ENCODE measurements around the gene ANAPC1.

ANAPC1 gene

DNA sequence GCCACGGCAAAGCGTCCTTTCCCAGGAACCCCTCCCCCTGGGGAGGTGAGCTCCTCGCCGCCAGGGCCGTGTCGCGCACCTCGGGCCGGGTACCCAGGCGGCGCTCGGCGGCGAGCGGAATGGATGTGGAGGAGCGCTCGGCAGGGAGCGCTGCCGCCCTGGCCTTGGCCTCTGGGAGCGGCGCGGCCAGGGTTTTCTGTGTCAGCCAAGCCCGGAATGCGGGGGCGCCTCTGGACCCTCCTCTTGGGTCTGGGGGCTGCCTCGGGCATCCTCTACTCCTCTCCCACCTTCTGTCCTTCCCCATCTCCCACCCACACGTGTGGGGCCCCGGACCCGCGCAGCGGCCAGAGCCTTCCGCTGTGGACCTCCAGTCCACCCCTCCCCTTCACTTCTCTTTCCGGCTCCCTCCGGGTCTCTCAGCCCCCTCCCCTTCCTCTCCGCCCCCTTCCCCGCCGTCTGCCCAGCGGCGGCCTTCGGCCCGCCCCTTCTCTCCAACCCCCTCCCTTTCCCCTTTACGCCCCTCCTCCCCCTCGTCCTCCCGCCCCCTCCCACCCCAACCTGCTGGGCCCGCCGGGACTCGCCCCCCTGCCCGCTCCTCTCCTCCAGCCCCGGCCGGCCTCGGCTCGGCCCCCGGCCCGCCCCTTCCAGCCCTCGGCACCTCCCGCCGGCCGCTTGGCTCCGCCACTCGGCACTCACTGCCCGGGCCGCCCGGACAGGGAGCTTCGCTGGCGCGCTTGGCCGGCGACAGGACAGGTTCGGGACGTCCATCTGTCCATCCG, 14.1 kb upstream of the ANAPC1 start, which contains the start of gene MERTK (continued):
- TF ChIP-seq WT1 (tag by site-specific recombination; IDR thresholded peaks at IDR 0.05) (peak; percentile 35; the same call in 1 of the 2 replicates), ZNF202 (tag by site-specific recombination; IDR thresholded peaks at IDR 0.05; ENCODE audit: borderline replicate concordance) (no peak), BCL11B (tag by site-specific recombination; IDR thresholded peaks at IDR 0.05; ENCODE audit: low read depth) (no peak), ZSCAN30 (tag by site-specific recombination; IDR thresholded peaks at IDR 0.05) (0 out of 2 replicates have a peak, but pooled peaks have one; percentile 41), ZNF174 (tag by site-specific recombination; IDR thresholded peaks at IDR 0.05) (no peak), GLIS2 (tag by site-specific recombination; IDR thresholded peaks at IDR 0.05) (peak; percentile 57), ZNF501 (tag by site-specific recombination; IDR thresholded peaks at IDR 0.05) (peak; percentile 50; the same call in 1 of the 2 replicates), ZBTB20 (tag by site-specific recombination; IDR thresholded peaks at IDR 0.05) (peak; percentile 90), ZNF239 (tag by site-specific recombination; IDR thresholded peaks at IDR 0.05) (no peak), ZNF404 (tag by site-specific recombination; IDR thresholded peaks at IDR 0.05) (no peak), ZNF658 (tag by site-specific recombination; IDR thresholded peaks at IDR 0.05) (no peak), ZNF391 (tag by site-specific recombination; IDR thresholded peaks at IDR 0.05; ENCODE audit: borderline replicate concordance, low read depth) (no peak), SP2 (tag by site-specific recombination; IDR thresholded peaks at IDR 0.05) (peak; percentile 77), ZNF707 (tag by site-specific recombination; IDR thresholded peaks at IDR 0.05) (no peak), ZNF623 (tag by site-specific recombination; IDR thresholded peaks at IDR 0.05) (no peak), ZNF426 (tag by site-specific recombination; IDR thresholded peaks at IDR 0.05) (no peak), ZNF510 (tag by site-specific recombination; IDR thresholded peaks at IDR 0.05; ENCODE audit: insufficient replicate concordance) (no peak), ZNF324 (tag by site-specific recombination; IDR thresholded peaks at IDR 0.05) (peak; percentile 41; the same call in 1 of the 2 replicates), OVOL3 (tag by site-specific recombination; IDR thresholded peaks at IDR 0.05) (0 out of 2 replicates have a peak, but pooled peaks have one; percentile 35), ZNF248 (tag by site-specific recombination; IDR thresholded peaks at IDR 0.05) (no peak), ZNF776 (tag by site-specific recombination; IDR thresholded peaks at IDR 0.05; ENCODE audit: borderline replicate concordance) (no peak), ZNF549 (tag by site-specific recombination; IDR thresholded peaks at IDR 0.05) (no peak), ZNF830 (tag by site-specific recombination; IDR thresholded peaks at IDR 0.05; ENCODE audit: low read depth) (no peak), ZNF571 (tag by site-specific recombination; IDR thresholded peaks at IDR 0.05) (no peak), EGR2 (tag by site-specific recombination; IDR thresholded peaks at IDR 0.05; ENCODE audit: low read depth) (peak; percentile 79), ZNF677 (tag by site-specific recombination; IDR thresholded peaks at IDR 0.05) (no peak), ZNF2 (tag by site-specific recombination; IDR thresholded peaks at IDR 0.05) (no peak)
- TF ChIP-seq, protein P1, sequence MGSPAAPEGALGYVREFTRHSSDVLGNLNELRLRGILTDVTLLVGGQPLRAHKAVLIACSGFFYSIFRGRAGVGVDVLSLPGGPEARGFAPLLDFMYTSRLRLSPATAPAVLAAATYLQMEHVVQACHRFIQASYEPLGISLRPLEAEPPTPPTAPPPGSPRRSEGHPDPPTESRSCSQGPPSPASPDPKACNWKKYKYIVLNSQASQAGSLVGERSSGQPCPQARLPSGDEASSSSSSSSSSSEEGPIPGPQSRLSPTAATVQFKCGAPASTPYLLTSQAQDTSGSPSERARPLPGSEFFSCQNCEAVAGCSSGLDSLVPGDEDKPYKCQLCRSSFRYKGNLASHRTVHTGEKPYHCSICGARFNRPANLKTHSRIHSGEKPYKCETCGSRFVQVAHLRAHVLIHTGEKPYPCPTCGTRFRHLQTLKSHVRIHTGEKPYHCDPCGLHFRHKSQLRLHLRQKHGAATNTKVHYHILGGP (tag by site-specific recombination; IDR thresholded peaks at IDR 0.05), result no peak
- TF ChIP-seq, protein P2, sequence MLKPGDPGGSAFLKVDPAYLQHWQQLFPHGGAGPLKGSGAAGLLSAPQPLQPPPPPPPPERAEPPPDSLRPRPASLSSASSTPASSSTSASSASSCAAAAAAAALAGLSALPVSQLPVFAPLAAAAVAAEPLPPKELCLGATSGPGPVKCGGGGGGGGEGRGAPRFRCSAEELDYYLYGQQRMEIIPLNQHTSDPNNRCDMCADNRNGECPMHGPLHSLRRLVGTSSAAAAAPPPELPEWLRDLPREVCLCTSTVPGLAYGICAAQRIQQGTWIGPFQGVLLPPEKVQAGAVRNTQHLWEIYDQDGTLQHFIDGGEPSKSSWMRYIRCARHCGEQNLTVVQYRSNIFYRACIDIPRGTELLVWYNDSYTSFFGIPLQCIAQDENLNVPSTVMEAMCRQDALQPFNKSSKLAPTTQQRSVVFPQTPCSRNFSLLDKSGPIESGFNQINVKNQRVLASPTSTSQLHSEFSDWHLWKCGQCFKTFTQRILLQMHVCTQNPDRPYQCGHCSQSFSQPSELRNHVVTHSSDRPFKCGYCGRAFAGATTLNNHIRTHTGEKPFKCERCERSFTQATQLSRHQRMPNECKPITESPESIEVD (tag by site-specific recombination; IDR thresholded peaks at IDR 0.05), result no peak
- TF ChIP-seq, protein P3, sequence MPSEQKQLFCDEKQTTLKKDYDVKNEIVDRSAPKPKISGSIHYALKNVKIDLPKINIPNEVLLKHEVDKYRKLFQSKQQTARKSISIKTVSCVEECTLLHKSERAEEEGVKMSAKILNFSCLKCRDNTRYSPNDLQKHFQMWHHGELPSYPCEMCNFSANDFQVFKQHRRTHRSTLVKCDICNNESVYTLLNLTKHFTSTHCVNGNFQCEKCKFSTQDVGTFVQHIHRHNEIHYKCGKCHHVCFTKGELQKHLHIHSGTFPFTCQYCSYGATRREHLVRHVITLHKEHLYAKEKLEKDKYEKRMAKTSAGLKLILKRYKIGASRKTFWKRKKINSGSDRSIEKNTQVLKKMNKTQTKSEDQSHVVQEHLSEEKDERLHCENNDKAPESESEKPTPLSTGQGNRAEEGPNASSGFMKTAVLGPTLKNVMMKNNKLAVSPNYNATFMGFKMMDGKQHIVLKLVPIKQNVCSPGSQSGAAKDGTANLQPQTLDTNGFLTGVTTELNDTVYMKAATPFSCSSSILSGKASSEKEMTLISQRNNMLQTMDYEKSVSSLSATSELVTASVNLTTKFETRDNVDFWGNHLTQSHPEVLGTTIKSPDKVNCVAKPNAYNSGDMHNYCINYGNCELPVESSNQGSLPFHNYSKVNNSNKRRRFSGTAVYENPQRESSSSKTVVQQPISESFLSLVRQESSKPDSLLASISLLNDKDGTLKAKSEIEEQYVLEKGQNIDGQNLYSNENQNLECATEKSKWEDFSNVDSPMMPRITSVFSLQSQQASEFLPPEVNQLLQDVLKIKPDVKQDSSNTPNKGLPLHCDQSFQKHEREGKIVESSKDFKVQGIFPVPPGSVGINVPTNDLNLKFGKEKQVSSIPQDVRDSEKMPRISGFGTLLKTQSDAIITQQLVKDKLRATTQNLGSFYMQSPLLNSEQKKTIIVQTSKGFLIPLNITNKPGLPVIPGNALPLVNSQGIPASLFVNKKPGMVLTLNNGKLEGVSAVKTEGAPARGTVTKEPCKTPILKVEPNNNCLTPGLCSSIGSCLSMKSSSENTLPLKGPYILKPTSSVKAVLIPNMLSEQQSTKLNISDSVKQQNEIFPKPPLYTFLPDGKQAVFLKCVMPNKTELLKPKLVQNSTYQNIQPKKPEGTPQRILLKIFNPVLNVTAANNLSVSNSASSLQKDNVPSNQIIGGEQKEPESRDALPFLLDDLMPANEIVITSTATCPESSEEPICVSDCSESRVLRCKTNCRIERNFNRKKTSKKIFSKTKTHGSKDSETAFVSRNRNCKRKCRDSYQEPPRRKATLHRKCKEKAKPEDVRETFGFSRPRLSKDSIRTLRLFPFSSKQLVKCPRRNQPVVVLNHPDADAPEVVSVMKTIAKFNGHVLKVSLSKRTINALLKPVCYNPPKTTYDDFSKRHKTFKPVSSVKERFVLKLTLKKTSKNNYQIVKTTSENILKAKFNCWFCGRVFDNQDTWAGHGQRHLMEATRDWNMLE (tag by site-specific recombination; conservative IDR thresholded peaks at IDR 0.05; ENCODE audit: low read depth), result no peak
- TF ChIP-seq, protein P4, sequence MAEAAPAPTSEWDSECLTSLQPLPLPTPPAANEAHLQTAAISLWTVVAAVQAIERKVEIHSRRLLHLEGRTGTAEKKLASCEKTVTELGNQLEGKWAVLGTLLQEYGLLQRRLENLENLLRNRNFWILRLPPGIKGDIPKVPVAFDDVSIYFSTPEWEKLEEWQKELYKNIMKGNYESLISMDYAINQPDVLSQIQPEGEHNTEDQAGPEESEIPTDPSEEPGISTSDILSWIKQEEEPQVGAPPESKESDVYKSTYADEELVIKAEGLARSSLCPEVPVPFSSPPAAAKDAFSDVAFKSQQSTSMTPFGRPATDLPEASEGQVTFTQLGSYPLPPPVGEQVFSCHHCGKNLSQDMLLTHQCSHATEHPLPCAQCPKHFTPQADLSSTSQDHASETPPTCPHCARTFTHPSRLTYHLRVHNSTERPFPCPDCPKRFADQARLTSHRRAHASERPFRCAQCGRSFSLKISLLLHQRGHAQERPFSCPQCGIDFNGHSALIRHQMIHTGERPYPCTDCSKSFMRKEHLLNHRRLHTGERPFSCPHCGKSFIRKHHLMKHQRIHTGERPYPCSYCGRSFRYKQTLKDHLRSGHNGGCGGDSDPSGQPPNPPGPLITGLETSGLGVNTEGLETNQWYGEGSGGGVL (tag by site-specific recombination; IDR thresholded peaks at IDR 0.05), result peak; percentile 58; the same call in 1 of the 2 replicates

All from HEK293 (cell line).